GM12878 (cell line): ENCODE results near the gene COL4A2. TPM values are rescaled to one million over a fixed set of nuclear protein-coding genes. Genes with fewer than 3 reads are reported as not detected.

Experiments
- ATAC-seq: fragments of 200-7000 bp; cut with Tn5 transposase; 3 replicates; pipeline ENCODE4 v1.9.1; 2020; ENCODE audit warnings: mild to moderate bottlenecking, moderate library complexity
- BruUV-seq: library from RNA; stranded (reverse); fragments of 400-500 nt; replicated peaks from 2 replicates; lab custom pipeline; 2021; lab: Mats Ljungman, UMichigan
- CTCF ChIA-PET: fragments of 300-600 bp; sonication (Branson Sonifier 250); formaldehyde crosslinking; extraction: SDS; loops from one replicate; lab custom pipeline; 2021; ENCODE audit warnings: inconsistent platforms; lab: Yijun Ruan, JAX
- POLR2A ChIA-PET: fragments of 350-600 bp; formaldehyde crosslinking; extraction: SDS; loops from one replicate; lab custom pipeline; 2021; ENCODE audit warnings: inconsistent platforms; lab: Charles Lee
- RAD21 ChIA-PET: fragments of 300-600 bp; sonication (Branson Sonifier 250); formaldehyde crosslinking; loops from one replicate; lab custom pipeline; 2023; ENCODE audit warnings: antibody characterized with exemption; ENCODE audit not compliant: unreplicated experiment; lab: Charles Lee
- SMC1A ChIA-PET: fragments of 300-600 bp; sonication (Branson Sonifier 250); formaldehyde crosslinking; loops from one replicate; lab custom pipeline; 2023; ENCODE audit not compliant: unreplicated experiment, uncharacterized antibody; lab: Charles Lee
- DNase-seq: peaks from one replicate; pipeline ENCODE4 v3.0.0-alpha.2; 2011; ENCODE audit warnings: low read depth, low spot score
- FAIRE-seq: peaks from 3 replicates; lab custom pipeline; 2011; peaks lifted over from hg19 to GRCh38; lab: Jason Lieb, UNC
- H2AFZ ChIP-seq: 2 replicates; pipeline ENCODE4 v1.6.0; 2011; ENCODE audit warnings: low read depth, low read length, control low read depth; ENCODE audit not compliant: control insufficient read depth
- H3K27ac ChIP-seq: 2 replicates; pipeline ENCODE4 v1.5.1; 2011; ENCODE audit warnings: control low read depth; ENCODE audit not compliant: control insufficient read depth, insufficient read depth
- H3K27me3 ChIP-seq, 2 experiments: replicated peaks in 1 of 2; 2 replicates each; pipeline versions ENCODE4 v1.6.0 to v1.6.1; 2011; ENCODE audit warnings: low read length in 1 of 2; ENCODE audit not compliant: control insufficient read depth in 2 of 2, insufficient read depth in 2 of 2
- H3K36me3 ChIP-seq, 2 experiments: 2 replicates each; pipeline ENCODE4 v1.5.1; 2011; ENCODE audit warnings: low read length in 1 of 2; ENCODE audit not compliant: control insufficient read depth in 2 of 2, insufficient read depth in 2 of 2
- H3K4me1 ChIP-seq: 2 replicates; pipeline ENCODE4 v1.6.1; 2011; ENCODE audit warnings: mild to moderate bottlenecking, low read length, moderate library complexity, mixed read lengths; ENCODE audit not compliant: control insufficient read depth, insufficient read depth
- H3K4me2 ChIP-seq: 2 replicates; pipeline ENCODE4 v1.6.0; 2011; ENCODE audit warnings: control low read depth; ENCODE audit not compliant: control insufficient read depth, insufficient read depth
- H3K4me3 ChIP-seq: fragments of 200-600 bp; sonication (generic); 2 replicates; pipeline ENCODE4 v1.5.1; 2016
- H3K79me2 ChIP-seq: 2 replicates; pipeline ENCODE4 v1.6.0; 2011; ENCODE audit warnings: low read length; ENCODE audit not compliant: control insufficient read depth, insufficient read depth
- H3K9ac ChIP-seq: 2 replicates; pipeline ENCODE4 v1.8.0; 2011; ENCODE audit warnings: low read length, control low read depth, mixed read lengths; ENCODE audit not compliant: control insufficient read depth, insufficient read depth
- H3K9me3 ChIP-seq: replicated peaks from 3 replicates; pipeline ENCODE4 v1.5.1; 2011; ENCODE audit warnings: mild to moderate bottlenecking, low read length; ENCODE audit not compliant: control insufficient read depth, insufficient read depth
- H4K20me1 ChIP-seq: 2 replicates; pipeline ENCODE4 v1.6.0; 2011; ENCODE audit not compliant: control insufficient read depth, insufficient read depth
- BACH1 ChIP-seq: fragments of 450-650 bp; IDR thresholded peaks from 2 replicates; pipeline ENCODE4 v1.6.1; 2017; ENCODE audit warnings: mild to moderate bottlenecking, borderline replicate concordance
- ESRRA ChIP-seq: IDR thresholded peaks from 2 replicates; pipeline ENCODE4 v1.6.1; 2012; ENCODE audit warnings: mild to moderate bottlenecking, low read length, improper control_type of control experiment
- FOXM1 ChIP-seq: IDR thresholded peaks from 2 replicates; pipeline ENCODE4 v1.6.1; 2012; ENCODE audit warnings: low read depth, mild to moderate bottlenecking, inconsistent platforms, low read length, moderate library complexity
- GABPA ChIP-seq: IDR thresholded peaks from 2 replicates; pipeline ENCODE4 v1.6.1; 2014; ENCODE audit warnings: antibody characterized with exemption, low read depth, mild to moderate bottlenecking, inconsistent platforms
- HDAC2 ChIP-seq: fragments of 200-600 bp; sonication (generic); IDR thresholded peaks from 2 replicates; pipeline ENCODE4 v1.6.1; 2017
- IRF3 ChIP-seq: fragments of 450-650 bp; IDR thresholded peaks from 2 replicates; pipeline ENCODE4 v1.6.1; 2014; ENCODE audit warnings: mild to moderate bottlenecking
- IRF4 ChIP-seq: IDR thresholded peaks from 2 replicates; pipeline ENCODE4 v1.6.1; 2011; ENCODE audit warnings: low read depth, low read length
- NRF1 ChIP-seq: conservative IDR thresholded peaks from 2 replicates; pipeline ENCODE4 v1.6.1; 2011; ENCODE audit warnings: mild to moderate bottlenecking, low read depth, low read length, improper control_type of control experiment
- PRDM15 ChIP-seq: fragments of 450-650 bp; formaldehyde crosslinking; IDR thresholded peaks from 2 replicates; pipeline ENCODE4 v1.4.0; 2020; ENCODE audit warnings: mild to moderate bottlenecking, moderate library complexity
- RBBP5 ChIP-seq: fragments of 200-600 bp; sonication (generic); conservative IDR thresholded peaks from 2 replicates; pipeline ENCODE4 v1.6.1; 2016
- SPI1 ChIP-seq: IDR thresholded peaks from 2 replicates; pipeline ENCODE4 v1.6.1; 2011; ENCODE audit warnings: low read depth, mild to moderate bottlenecking, low read length, moderate library complexity, borderline replicate concordance; ENCODE audit not compliant: insufficient read depth
- SREBF2 ChIP-seq: IDR thresholded peaks from 2 replicates; pipeline ENCODE4 v1.6.1; 2012; ENCODE audit warnings: mild to moderate bottlenecking, low read length
- TARDBP ChIP-seq: IDR thresholded peaks from 2 replicates; pipeline ENCODE4 v1.6.1; 2016; ENCODE audit warnings: borderline replicate concordance
- YY1 ChIP-seq: IDR thresholded peaks from 2 replicates; pipeline ENCODE4 v1.6.1; 2011; ENCODE audit warnings: low read depth, mild to moderate bottlenecking, low read length
- ZNF217 ChIP-seq: fragments of 450-650 bp; IDR thresholded peaks from 2 replicates; pipeline ENCODE4 v1.6.1; 2017; ENCODE audit warnings: antibody characterized with exemption, mild to moderate bottlenecking
- WGBS: methylation state at CpG from one replicate; pipeline ENCODE4 v1.1.6; 2016; ENCODE audit warnings: low lambda C conversion rate; ENCODE audit not compliant: insufficient replicate concordance, insufficient coverage; ENCODE audit errors: missing lambda C conversion rate; 5-methylcytosine and 5-hydroxymethylcytosine counted together
- in situ Hi-C: fragments of 300-500 bp; cut with MboI; formaldehyde crosslinking; loops from 9 replicates; pipeline ENCODE4 v1.14.3; 2018; ENCODE audit warnings: mixed read lengths
- intact Hi-C: fragments of 100-400 bp; cut with micrococcal nuclease; formaldehyde crosslinking; loops from one replicate; pipeline ENCODE4 v1.14.2; 2022; ENCODE audit not compliant: unreplicated experiment
- polyA plus RNA-seq, 11 experiments: library from polyadenylated mRNA; depleted of rRNA in 4 of 11; unstranded in 6 of 11; stranded (reverse) in 5 of 11; fragments of >200 nt; fragmentation: Nextera tagmentation in 4 of 11; fragmentation: Illumina TruSeq in 1 of 11; extraction: Ambion mirVana in 4 of 11; extraction: Trizol in 1 of 11; gene quantifications; 1 replicate in 1 of 11; 2 replicates in 10 of 11; pipeline versions ENCODE4 v1.2.1 to v1.2.3, GENCODE V29; 2011 to 2016; ENCODE audit warnings: inconsistent platforms in 2 of 11, missing spikeins in 2 of 11, low read depth in 1 of 11
- total RNA-seq, 4 experiments: library from RNA; depleted of rRNA in 3 of 4; stranded (reverse); fragments of >200 nt in 3 of 4; fragmentation: Illumina TruSeq in 1 of 4; extraction: Trizol in 1 of 4; gene quantifications; 2 replicates each; pipeline versions ENCODE4 v1.2.1 to v1.2.3, GENCODE V29; 2013 to 2021

The COL4A2 gene
- total and polyA plus RNA-seq, 10 of the 15 experiments (the other 5 are each of a cell fraction or from before 2014, with no cell fraction given) = 0.16 to 1.6 (median 0.62) TPM; not detected in 3

- TF ChIP-seq PRDM15 (CRISPR knock-in tag) = no peak
Measured at GRCh38 chr13:110373617-110374016, 66.5 kb downstream of the COL4A2 start (continued).

DNA sequence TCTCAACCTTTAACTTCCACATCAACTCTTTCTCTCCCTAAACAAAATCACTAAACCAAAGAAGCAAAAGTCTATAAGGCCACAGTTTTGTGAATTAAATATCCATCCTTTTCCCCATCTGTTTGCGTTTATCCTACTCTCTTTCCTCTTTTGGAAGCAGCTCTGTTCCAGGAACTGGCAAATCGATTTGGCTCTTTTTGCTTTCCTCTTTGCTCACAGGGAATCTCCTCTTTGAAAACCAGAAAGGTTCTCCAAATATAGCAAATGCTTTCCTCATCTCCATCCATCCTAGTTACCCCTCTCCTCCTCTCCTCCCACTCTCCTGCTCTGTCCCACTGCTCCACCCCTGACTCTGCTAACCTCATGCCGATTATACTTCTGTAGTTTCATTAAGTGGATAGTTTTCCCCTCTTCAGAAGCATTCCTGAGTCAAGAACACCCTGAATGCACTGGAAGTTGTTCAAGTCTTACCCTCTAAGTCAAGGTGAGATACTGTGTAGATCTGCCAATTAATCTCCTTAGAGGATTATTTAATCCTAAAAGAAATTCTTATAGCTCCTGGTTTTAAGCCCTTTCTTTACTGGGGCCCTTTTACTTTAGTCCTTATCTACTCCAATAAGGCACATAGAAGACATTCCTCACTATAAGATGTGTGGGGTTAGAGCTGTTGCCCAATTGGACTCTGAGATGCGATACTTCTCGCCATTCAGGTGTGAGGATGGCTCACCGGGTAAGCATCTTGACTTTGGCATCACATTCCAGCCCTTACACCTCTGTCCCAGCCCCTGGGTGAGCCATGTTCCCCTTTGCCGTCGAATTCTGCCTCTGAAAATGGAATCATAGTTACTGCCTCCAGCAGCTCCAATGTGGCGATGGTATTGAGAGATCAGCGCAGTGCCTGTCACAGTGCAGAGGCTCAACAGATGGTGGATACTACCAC is 67.6 kb downstream of the COL4A2 start:
- FAIRE-seq = no peak
- TF ChIP-seq HDAC2 (no peak), NRF1 (no peak), TARDBP (no peak), IRF4 (no peak), FOXM1 (no peak), IRF3 (no peak), SREBF2 (no peak), SPI1 (no peak), GABPA (no peak), ZNF217 (no peak), RBBP5 (no peak), YY1 (no peak), BACH1 (no peak), ESRRA (no peak)

More for the DNA sequence above, 67.6 kb downstream of the COL4A2 start:
- ChIA-PET POLR2A (interaction anchor here (0.6 to 0.9 kb wide), 3 partner anchors 12 to 35 kb away, joined by 3 to 4 read pairs (median 3); no protein-coding TSS in a partner anchor), SMC1A (interaction anchor here (0.7 to 2.0 kb wide), 3 partner anchors 14 to 115 kb away, joined by 3 to 12 read pairs (median 3); no protein-coding TSS in a partner anchor), CTCF (interaction anchor here (0.9 to 5.4 kb wide), 6 partner anchors 9 to 127 kb away, joined by 3 to 31 read pairs (median 4); no protein-coding TSS in a partner anchor), RAD21 (interaction anchor here (1.2 kb wide), 1 partner anchor 69 kb away, joined by 4 read pairs; no protein-coding TSS in a partner anchor)
- Histone ChIP-seq H3K4me1 (no peaks in the 10 kb centered on the region), H3K79me2 (no peaks in the 10 kb centered on the region), H3K9me3 (no peaks in the 10 kb centered on the region), H4K20me1 (no peaks in the 10 kb centered on the region), H2AFZ (no peak overlapping the region), H3K27me3 (peaks cover 0 to 5% of the 10 kb centered on the region in 2 experiments; a peak in 2 of 4 replicates), H3K9ac (no peak overlapping the region), H3K4me3 (no peak overlapping the region), H3K36me3 (no peaks in the 10 kb centered on the region), H3K4me2 (no peak overlapping the region), H3K27ac (no peak overlapping the region)
- intact Hi-C loops (loop anchor here (5.0 kb wide), 1 partner anchor 38 kb away; no protein-coding TSS in a partner anchor), in situ Hi-C loops (no loop called here)
- ATAC-seq (no peak), DNase-seq (no peak)
- no TSS peak for BruUV-seq
- WGBS = 29% methylated on average over 10 of the region's 10 CpGs
